DND-41 (cell line): ENCODE measurements around the gene AP2B1.

Source experiments
- EZH2 ChIP-seq: IDR thresholded peaks from 3 replicates; pipeline ENCODE4 v1.6.1; 2012; ENCODE audit warnings: borderline replicate concordance, low read depth, mild to moderate bottlenecking, moderate library complexity, low read length, inconsistent platforms; ENCODE audit not compliant: severe bottlenecking
- TF ChIP-seq, protein P1 (sequence below): IDR thresholded peaks from 2 replicates; pipeline ENCODE4 v1.5.1; 2012; ENCODE audit warnings: borderline replicate concordance, low read length, moderate library complexity, mild to moderate bottlenecking; ENCODE audit not compliant: poor library complexity, severe bottlenecking; ENCODE audit errors: extremely low read depth

GRCh38 chr17:35768797-35769196 lies 181.7 kb downstream of the AP2B1 start:
- TF ChIP-seq, protein P1, sequence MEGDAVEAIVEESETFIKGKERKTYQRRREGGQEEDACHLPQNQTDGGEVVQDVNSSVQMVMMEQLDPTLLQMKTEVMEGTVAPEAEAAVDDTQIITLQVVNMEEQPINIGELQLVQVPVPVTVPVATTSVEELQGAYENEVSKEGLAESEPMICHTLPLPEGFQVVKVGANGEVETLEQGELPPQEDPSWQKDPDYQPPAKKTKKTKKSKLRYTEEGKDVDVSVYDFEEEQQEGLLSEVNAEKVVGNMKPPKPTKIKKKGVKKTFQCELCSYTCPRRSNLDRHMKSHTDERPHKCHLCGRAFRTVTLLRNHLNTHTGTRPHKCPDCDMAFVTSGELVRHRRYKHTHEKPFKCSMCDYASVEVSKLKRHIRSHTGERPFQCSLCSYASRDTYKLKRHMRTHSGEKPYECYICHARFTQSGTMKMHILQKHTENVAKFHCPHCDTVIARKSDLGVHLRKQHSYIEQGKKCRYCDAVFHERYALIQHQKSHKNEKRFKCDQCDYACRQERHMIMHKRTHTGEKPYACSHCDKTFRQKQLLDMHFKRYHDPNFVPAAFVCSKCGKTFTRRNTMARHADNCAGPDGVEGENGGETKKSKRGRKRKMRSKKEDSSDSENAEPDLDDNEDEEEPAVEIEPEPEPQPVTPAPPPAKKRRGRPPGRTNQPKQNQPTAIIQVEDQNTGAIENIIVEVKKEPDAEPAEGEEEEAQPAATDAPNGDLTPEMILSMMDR: no peak
- no peak for TF ChIP-seq EZH2
